GM23248 (cell line): ENCODE data around the gene BRAF.

ENCODE experiments used
- EZH2 ChIP-seq: fragments of 200-600 bp; sonication (generic); IDR thresholded peaks from 2 replicates; pipeline ENCODE4 v1.6.1; 2018; ENCODE audit warnings: antibody characterized with exemption, mild to moderate bottlenecking; ENCODE audit not compliant: insufficient read depth, poor library complexity, severe bottlenecking
- EZH2phosphoT487 ChIP-seq: fragments of 200-600 bp; sonication (generic); IDR thresholded peaks from 2 replicates; pipeline ENCODE4 v1.6.1; 2018; ENCODE audit warnings: antibody characterized with exemption, moderate library complexity, mild to moderate bottlenecking, low read depth; ENCODE audit not compliant: insufficient read depth

DNA sequence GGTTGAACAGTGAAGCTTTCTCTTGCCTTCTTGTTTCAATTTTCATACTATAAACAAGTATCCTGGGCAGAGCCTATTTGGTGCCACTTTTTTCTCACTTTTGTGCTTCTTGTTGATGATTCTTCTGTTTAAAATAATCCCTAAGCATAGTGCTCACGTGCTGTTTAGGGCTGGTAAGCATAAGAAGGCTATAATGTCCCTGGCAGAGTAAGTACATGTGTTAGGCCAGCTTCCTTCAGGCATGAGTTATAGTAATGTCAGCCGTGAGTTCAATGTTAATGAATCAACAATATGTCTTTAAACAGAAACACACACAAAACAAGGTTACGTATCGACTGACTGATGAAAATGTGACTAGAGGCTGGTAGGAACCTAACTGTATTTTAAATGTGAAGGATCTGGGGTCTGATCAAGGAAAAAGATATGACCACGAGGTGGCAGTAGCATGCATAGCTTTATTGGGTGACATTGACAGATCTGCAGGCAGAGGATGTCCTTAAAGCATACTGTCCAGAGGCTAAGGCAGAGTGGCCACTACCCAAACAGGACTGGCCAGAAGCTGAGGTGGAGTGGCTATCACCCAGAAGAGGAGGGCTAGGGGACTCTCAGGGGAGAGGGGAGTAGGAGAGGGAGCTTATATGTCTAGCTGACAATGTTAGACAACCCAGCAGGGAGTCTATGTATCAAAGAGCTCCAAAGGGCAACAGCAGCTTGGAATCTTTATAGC, 113.7 kb downstream of the BRAF start:
- TF ChIP-seq EZH2 (no peak), EZH2phosphoT487 (no peak)
